GM12878 (cell line): ENCODE measurements around the gene CCN6. TPM values are rescaled to one million over a fixed set of nuclear protein-coding genes. Genes with fewer than 3 reads are reported as not detected.
"Not testable (repeated sequence)": the region's sequence is repeated elsewhere in the genome, so short reads cannot be mapped to it uniquely, and the experiment has no call there.

Experiments
- ATAC-seq: fragments of 200-7000 bp; cut with Tn5 transposase; 3 replicates; pipeline ENCODE4 v1.9.1; 2020; ENCODE audit warnings: mild to moderate bottlenecking, moderate library complexity
- BruUV-seq: library from RNA; stranded (reverse); fragments of 400-500 nt; replicated peaks from 2 replicates; lab custom pipeline; 2021; lab: Mats Ljungman, UMichigan
- CTCF ChIA-PET: fragments of 300-600 bp; sonication (Branson Sonifier 250); formaldehyde crosslinking; extraction: SDS; loops from one replicate; lab custom pipeline; 2021; ENCODE audit warnings: inconsistent platforms; lab: Yijun Ruan, JAX
- POLR2A ChIA-PET: fragments of 350-600 bp; formaldehyde crosslinking; extraction: SDS; loops from one replicate; lab custom pipeline; 2021; ENCODE audit warnings: inconsistent platforms; lab: Charles Lee
- RAD21 ChIA-PET: fragments of 300-600 bp; sonication (Branson Sonifier 250); formaldehyde crosslinking; loops from one replicate; lab custom pipeline; 2023; ENCODE audit warnings: antibody characterized with exemption; ENCODE audit not compliant: unreplicated experiment; lab: Charles Lee
- SMC1A ChIA-PET: fragments of 300-600 bp; sonication (Branson Sonifier 250); formaldehyde crosslinking; loops from one replicate; lab custom pipeline; 2023; ENCODE audit not compliant: unreplicated experiment, uncharacterized antibody; lab: Charles Lee
- DNase-seq: peaks from one replicate; pipeline ENCODE4 v3.0.0-alpha.2; 2011; ENCODE audit warnings: low read depth, low spot score
- FAIRE-seq: peaks from 3 replicates; lab custom pipeline; 2011; peaks lifted over from hg19 to GRCh38; lab: Jason Lieb, UNC
- H2AFZ ChIP-seq: 2 replicates; pipeline ENCODE4 v1.6.0; 2011; ENCODE audit warnings: low read depth, low read length, control low read depth; ENCODE audit not compliant: control insufficient read depth
- H3K27ac ChIP-seq: 2 replicates; pipeline ENCODE4 v1.5.1; 2011; ENCODE audit warnings: control low read depth; ENCODE audit not compliant: control insufficient read depth, insufficient read depth
- H3K27me3 ChIP-seq, 2 experiments: replicated peaks in 1 of 2; 2 replicates each; pipeline versions ENCODE4 v1.6.0 to v1.6.1; 2011; ENCODE audit warnings: low read length in 1 of 2; ENCODE audit not compliant: control insufficient read depth in 2 of 2, insufficient read depth in 2 of 2
- H3K36me3 ChIP-seq, 2 experiments: 2 replicates each; pipeline ENCODE4 v1.5.1; 2011; ENCODE audit warnings: low read length in 1 of 2; ENCODE audit not compliant: control insufficient read depth in 2 of 2, insufficient read depth in 2 of 2
- H3K4me1 ChIP-seq: 2 replicates; pipeline ENCODE4 v1.6.1; 2011; ENCODE audit warnings: mild to moderate bottlenecking, low read length, moderate library complexity, mixed read lengths; ENCODE audit not compliant: control insufficient read depth, insufficient read depth
- H3K4me2 ChIP-seq: 2 replicates; pipeline ENCODE4 v1.6.0; 2011; ENCODE audit warnings: control low read depth; ENCODE audit not compliant: control insufficient read depth, insufficient read depth
- H3K4me3 ChIP-seq: fragments of 200-600 bp; sonication (generic); 2 replicates; pipeline ENCODE4 v1.5.1; 2016
- H3K79me2 ChIP-seq: 2 replicates; pipeline ENCODE4 v1.6.0; 2011; ENCODE audit warnings: low read length; ENCODE audit not compliant: control insufficient read depth, insufficient read depth
- H3K9ac ChIP-seq: 2 replicates; pipeline ENCODE4 v1.8.0; 2011; ENCODE audit warnings: low read length, control low read depth, mixed read lengths; ENCODE audit not compliant: control insufficient read depth, insufficient read depth
- H3K9me3 ChIP-seq: replicated peaks from 3 replicates; pipeline ENCODE4 v1.5.1; 2011; ENCODE audit warnings: mild to moderate bottlenecking, low read length; ENCODE audit not compliant: control insufficient read depth, insufficient read depth
- H4K20me1 ChIP-seq: 2 replicates; pipeline ENCODE4 v1.6.0; 2011; ENCODE audit not compliant: control insufficient read depth, insufficient read depth
- MXI1 ChIP-seq: fragments of 150-350 bp; IDR thresholded peaks from 2 replicates; pipeline ENCODE4 v1.6.1; 2011; ENCODE audit warnings: low read depth, mild to moderate bottlenecking, inconsistent platforms, low read length, improper control_type of control experiment
- PAX8 ChIP-seq: fragments of 450-650 bp; IDR thresholded peaks from 2 replicates; pipeline ENCODE4 v1.6.1; 2017; ENCODE audit warnings: mild to moderate bottlenecking, moderate library complexity
- TCF3 ChIP-seq: IDR thresholded peaks from 2 replicates; pipeline ENCODE4 v1.6.1; 2012; ENCODE audit warnings: low read depth, mild to moderate bottlenecking, low read length, borderline replicate concordance; ENCODE audit not compliant: insufficient read depth
- WGBS: methylation state at CpG from one replicate; pipeline ENCODE4 v1.1.6; 2016; ENCODE audit warnings: low lambda C conversion rate; ENCODE audit not compliant: insufficient replicate concordance, insufficient coverage; ENCODE audit errors: missing lambda C conversion rate; 5-methylcytosine and 5-hydroxymethylcytosine counted together
- in situ Hi-C: fragments of 300-500 bp; cut with MboI; formaldehyde crosslinking; loops from 9 replicates; pipeline ENCODE4 v1.14.3; 2018; ENCODE audit warnings: mixed read lengths
- intact Hi-C: fragments of 100-400 bp; cut with micrococcal nuclease; formaldehyde crosslinking; loops from one replicate; pipeline ENCODE4 v1.14.2; 2022; ENCODE audit not compliant: unreplicated experiment
- polyA plus RNA-seq, 11 experiments: library from polyadenylated mRNA; depleted of rRNA in 4 of 11; unstranded in 6 of 11; stranded (reverse) in 5 of 11; fragments of >200 nt; fragmentation: Nextera tagmentation in 4 of 11; fragmentation: Illumina TruSeq in 1 of 11; extraction: Ambion mirVana in 4 of 11; extraction: Trizol in 1 of 11; gene quantifications; 1 replicate in 1 of 11; 2 replicates in 10 of 11; pipeline versions ENCODE4 v1.2.1 to v1.2.3, GENCODE V29; 2011 to 2016; ENCODE audit warnings: inconsistent platforms in 2 of 11, missing spikeins in 2 of 11, low read depth in 1 of 11
- total RNA-seq, 4 experiments: library from RNA; depleted of rRNA in 3 of 4; stranded (reverse); fragments of >200 nt in 3 of 4; fragmentation: Illumina TruSeq in 1 of 4; extraction: Trizol in 1 of 4; gene quantifications; 2 replicates each; pipeline versions ENCODE4 v1.2.1 to v1.2.3, GENCODE V29; 2013 to 2021
- TF ChIP-seq, protein P1 (sequence below): IDR thresholded peaks from 2 replicates; pipeline ENCODE4 v1.6.1; 2012; ENCODE audit warnings: improper control_type of control experiment, low read depth, low read length; ENCODE audit not compliant: insufficient replicate concordance

CCN6 gene
- total and polyA plus RNA-seq, 10 of the 15 experiments (the other 5 are each of a cell fraction or from before 2014, with no cell fraction given): 0.05 to 0.24 (median 0.19) TPM; not detected in 5

DNA sequence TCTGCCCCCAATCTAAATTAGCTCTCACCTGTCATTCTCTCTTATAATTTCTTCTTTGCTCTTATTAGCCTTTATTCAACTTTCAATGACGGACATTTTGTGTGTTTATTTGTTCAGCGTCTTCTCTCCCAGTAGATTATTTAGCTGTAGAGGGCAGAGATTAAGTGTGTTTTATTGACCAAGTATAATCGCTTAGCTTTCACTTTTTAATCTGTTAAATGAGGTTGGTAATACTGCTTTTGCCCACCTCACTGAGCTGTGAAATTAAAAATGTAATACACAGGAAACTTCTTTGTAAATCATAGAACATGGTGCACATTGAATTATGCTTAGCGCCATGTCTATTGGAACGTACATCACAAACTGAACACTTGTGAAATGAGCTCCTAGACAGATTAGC, 3.5 kb upstream of the CCN6 start (continued):
- TF ChIP-seq, protein P1, sequence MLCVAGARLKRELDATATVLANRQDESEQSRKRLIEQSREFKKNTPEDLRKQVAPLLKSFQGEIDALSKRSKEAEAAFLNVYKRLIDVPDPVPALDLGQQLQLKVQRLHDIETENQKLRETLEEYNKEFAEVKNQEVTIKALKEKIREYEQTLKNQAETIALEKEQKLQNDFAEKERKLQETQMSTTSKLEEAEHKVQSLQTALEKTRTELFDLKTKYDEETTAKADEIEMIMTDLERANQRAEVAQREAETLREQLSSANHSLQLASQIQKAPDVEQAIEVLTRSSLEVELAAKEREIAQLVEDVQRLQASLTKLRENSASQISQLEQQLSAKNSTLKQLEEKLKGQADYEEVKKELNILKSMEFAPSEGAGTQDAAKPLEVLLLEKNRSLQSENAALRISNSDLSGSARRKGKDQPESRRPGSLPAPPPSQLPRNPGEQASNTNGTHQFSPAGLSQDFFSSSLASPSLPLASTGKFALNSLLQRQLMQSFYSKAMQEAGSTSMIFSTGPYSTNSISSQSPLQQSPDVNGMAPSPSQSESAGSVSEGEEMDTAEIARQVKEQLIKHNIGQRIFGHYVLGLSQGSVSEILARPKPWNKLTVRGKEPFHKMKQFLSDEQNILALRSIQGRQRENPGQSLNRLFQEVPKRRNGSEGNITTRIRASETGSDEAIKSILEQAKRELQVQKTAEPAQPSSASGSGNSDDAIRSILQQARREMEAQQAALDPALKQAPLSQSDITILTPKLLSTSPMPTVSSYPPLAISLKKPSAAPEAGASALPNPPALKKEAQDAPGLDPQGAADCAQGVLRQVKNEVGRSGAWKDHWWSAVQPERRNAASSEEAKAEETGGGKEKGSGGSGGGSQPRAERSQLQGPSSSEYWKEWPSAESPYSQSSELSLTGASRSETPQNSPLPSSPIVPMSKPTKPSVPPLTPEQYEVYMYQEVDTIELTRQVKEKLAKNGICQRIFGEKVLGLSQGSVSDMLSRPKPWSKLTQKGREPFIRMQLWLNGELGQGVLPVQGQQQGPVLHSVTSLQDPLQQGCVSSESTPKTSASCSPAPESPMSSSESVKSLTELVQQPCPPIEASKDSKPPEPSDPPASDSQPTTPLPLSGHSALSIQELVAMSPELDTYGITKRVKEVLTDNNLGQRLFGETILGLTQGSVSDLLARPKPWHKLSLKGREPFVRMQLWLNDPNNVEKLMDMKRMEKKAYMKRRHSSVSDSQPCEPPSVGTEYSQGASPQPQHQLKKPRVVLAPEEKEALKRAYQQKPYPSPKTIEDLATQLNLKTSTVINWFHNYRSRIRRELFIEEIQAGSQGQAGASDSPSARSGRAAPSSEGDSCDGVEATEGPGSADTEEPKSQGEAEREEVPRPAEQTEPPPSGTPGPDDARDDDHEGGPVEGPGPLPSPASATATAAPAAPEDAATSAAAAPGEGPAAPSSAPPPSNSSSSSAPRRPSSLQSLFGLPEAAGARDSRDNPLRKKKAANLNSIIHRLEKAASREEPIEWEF: no peak
- TF ChIP-seq MXI1 (no peak), PAX8 (no peak), TCF3 (no peak)

DNA sequence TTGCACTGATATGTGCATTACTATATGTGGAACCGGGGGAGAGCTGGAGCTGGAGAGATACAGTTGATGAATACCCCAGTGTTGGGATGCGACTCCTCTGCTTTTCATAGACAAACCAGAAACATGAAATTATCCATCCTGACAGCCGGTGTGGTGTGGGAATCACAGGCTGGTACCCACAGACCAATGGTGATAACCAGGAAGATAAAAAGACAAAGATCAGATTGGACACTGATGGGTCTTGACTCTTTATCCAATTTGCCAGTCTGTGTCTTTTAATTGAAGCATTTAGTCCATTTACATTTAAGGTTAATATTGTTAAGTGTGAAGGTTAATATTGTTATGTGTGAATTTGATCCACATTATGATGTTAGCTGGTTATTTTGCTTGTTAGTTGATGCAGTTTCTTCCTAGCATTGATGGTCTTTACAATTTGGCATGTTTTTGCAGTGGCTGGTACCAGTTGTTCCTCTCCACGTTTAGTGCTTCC, 2.6 kb upstream of the CCN6 start:
- H3K36me3 ChIP-seq, H3K9ac ChIP-seq, H3K9me3 ChIP-seq, H3K27ac ChIP-seq, H3K4me1 ChIP-seq, H4K20me1 ChIP-seq, H3K4me2 ChIP-seq, ATAC-seq, in situ Hi-C loops, FAIRE-seq, H2AFZ ChIP-seq, SMC1A ChIA-PET, DNase-seq, H3K4me3 ChIP-seq, POLR2A ChIA-PET, intact Hi-C loops, BruUV-seq, H3K79me2 ChIP-seq, H3K27me3 ChIP-seq: not testable (repeated sequence)
- 59% methylated on average over 4 of the region's 4 CpGs for WGBS
- ChIA-PET RAD21 (interaction anchor here (1.1 to 1.6 kb wide), 2 partner anchors 10 to 112 kb away, joined by 6 to 8 read pairs; no protein-coding TSS in a partner anchor), CTCF (interaction anchor here (0.9 to 2.1 kb wide), 2 partner anchors 11 to 792 kb away, joined by 3 to 12 read pairs; a partner anchor contains a TSS)
